PC-3 (cell line): ENCODE measurements around the gene DLEC1. TPM values are rescaled to one million over a fixed set of nuclear protein-coding genes. Genes with fewer than 3 reads are reported as not detected.

Source experiments
- ATAC-seq: fragments of 200-7000 bp; cut with Tn5 transposase; 2 replicates; pipeline ENCODE4 v1.9.1; 2020; ENCODE audit warnings: mild to moderate bottlenecking, moderate library complexity
- BruUV-seq: library from RNA; stranded (reverse); fragments of 400-500 nt; replicated peaks from 2 replicates; lab custom pipeline; 2021; lab: Mats Ljungman, UMichigan
- CTCF ChIA-PET: fragments of 300-600 bp; sonication (Branson Sonifier 250); formaldehyde crosslinking; loops from one replicate; lab custom pipeline; 2022; ENCODE audit warnings: antibody characterized with exemption; lab: Charles Lee
- POLR2A ChIA-PET: fragments of 300-600 bp; sonication (Branson Sonifier 250); formaldehyde crosslinking; loops from one replicate; lab custom pipeline; 2022; ENCODE audit warnings: antibody characterized with exemption; ENCODE audit not compliant: unreplicated experiment; lab: Charles Lee
- DNase-seq: peaks from one replicate; pipeline ENCODE4 v3.0.0-alpha.2; 2015
- H2AFZ ChIP-seq: fragments of 300-600 bp; sonication (generic); 2 replicates; pipeline ENCODE4 v1.6.0; 2016; ENCODE audit warnings: antibody characterized with exemption, low read length
- H3F3A ChIP-seq: fragments of 300-600 bp; sonication (generic); one replicate; pipeline ENCODE4 v1.6.0; 2017; ENCODE audit warnings: antibody characterized with exemption, low read length, control low read depth, mild to moderate bottlenecking; ENCODE audit not compliant: unreplicated experiment
- H3K27ac ChIP-seq: fragments of 300-600 bp; sonication (generic); 2 replicates; pipeline ENCODE4 v1.5.1; 2016; ENCODE audit warnings: mild to moderate bottlenecking, low read length
- H3K27me3 ChIP-seq: fragments of 300-600 bp; sonication (generic); 2 replicates; pipeline ENCODE4 v1.6.1; 2016; ENCODE audit warnings: low read length, mixed read lengths
- H3K36me3 ChIP-seq: fragments of 300-600 bp; sonication (generic); 2 replicates; pipeline ENCODE4 v1.6.1; 2016; ENCODE audit warnings: low read depth, mixed run types, low read length, mixed read lengths
- H3K4me1 ChIP-seq: fragments of 300-600 bp; sonication (generic); 2 replicates; pipeline ENCODE4 v1.5.1; 2016; ENCODE audit warnings: low read length; ENCODE audit not compliant: insufficient read depth
- H3K4me2 ChIP-seq: fragments of 300-600 bp; sonication (generic); 2 replicates; pipeline ENCODE4 v1.6.0; 2016; ENCODE audit warnings: low read length
- H3K4me3 ChIP-seq: fragments of 300-600 bp; sonication (generic); 2 replicates; pipeline ENCODE4 v1.5.1; 2016; ENCODE audit warnings: mild to moderate bottlenecking, low read length, mixed read lengths
- H3K79me2 ChIP-seq: fragments of 300-600 bp; sonication (generic); 2 replicates; pipeline ENCODE4 v1.6.1; 2017; ENCODE audit warnings: low read length, mixed read lengths
- H3K9ac ChIP-seq: fragments of 300-600 bp; sonication (generic); 2 replicates; pipeline ENCODE4 v1.6.0; 2016; ENCODE audit warnings: mild to moderate bottlenecking, low read length
- H3K9me2 ChIP-seq: fragments of 300-600 bp; sonication (generic); replicated peaks from 2 replicates; pipeline ENCODE4 v1.6.1; 2016; ENCODE audit warnings: mixed run types, low read length, mixed read lengths
- H3K9me3 ChIP-seq: fragments of 300-600 bp; sonication (generic); 2 replicates; pipeline ENCODE4 v1.6.1; 2016; ENCODE audit warnings: low read length, mixed read lengths
- H4K20me1 ChIP-seq: fragments of 300-600 bp; sonication (generic); 2 replicates; pipeline ENCODE4 v1.6.1; 2016; ENCODE audit warnings: low read length, mixed read lengths
- CTCF ChIP-seq: fragments of 300-600 bp; sonication (generic); conservative IDR thresholded peaks from 2 replicates; pipeline ENCODE4 v1.5.1; 2017; ENCODE audit warnings: antibody characterized with exemption, low read depth, mild to moderate bottlenecking, low read length
- EZH2 ChIP-seq: fragments of 300-600 bp; sonication (generic); IDR thresholded peaks from one replicate; pipeline ENCODE4 v1.6.1; 2017; ENCODE audit warnings: antibody characterized with exemption, mild to moderate bottlenecking, low read length; ENCODE audit not compliant: unreplicated experiment
- EZH2phosphoT487 ChIP-seq: fragments of 300-600 bp; sonication (generic); IDR thresholded peaks from 2 replicates; pipeline ENCODE4 v1.6.1; 2018; ENCODE audit warnings: mild to moderate bottlenecking, antibody characterized with exemption, low read length, borderline replicate concordance
- intact Hi-C: fragments of 100-400 bp; cut with micrococcal nuclease; formaldehyde crosslinking; loops from 2 replicates; pipeline ENCODE4 v1.9.0; 2023
- total RNA-seq: library from RNA; depleted of rRNA; stranded (reverse); fragments of >200 nt; gene quantifications from 2 replicates; pipeline ENCODE4 v1.2.3, GENCODE V29; 2014

Gene DLEC1
- total RNA-seq, 1 experiment from 2014 or later, result not detected

DNA sequence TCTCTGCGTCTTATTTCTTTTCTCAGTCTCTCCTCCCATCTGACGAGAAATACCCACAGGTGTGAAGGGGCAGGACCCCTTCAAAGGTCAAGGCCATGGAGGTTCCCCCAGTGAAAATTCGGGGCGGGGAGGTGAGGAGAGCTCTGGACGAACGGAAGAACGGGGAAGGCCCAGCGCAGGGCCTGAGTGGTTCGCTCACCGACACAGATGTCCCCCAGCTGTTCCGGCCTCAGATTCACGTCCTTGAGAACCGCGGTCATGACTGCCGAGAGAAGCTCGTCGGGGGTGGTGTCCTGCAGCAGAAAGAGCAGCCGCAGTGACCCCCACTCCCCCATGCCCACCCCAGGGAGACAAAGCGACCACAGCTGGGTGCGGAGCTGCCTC is 97.4 kb downstream of the DLEC1 start:
- no TSS peak for BruUV-seq

DNA sequence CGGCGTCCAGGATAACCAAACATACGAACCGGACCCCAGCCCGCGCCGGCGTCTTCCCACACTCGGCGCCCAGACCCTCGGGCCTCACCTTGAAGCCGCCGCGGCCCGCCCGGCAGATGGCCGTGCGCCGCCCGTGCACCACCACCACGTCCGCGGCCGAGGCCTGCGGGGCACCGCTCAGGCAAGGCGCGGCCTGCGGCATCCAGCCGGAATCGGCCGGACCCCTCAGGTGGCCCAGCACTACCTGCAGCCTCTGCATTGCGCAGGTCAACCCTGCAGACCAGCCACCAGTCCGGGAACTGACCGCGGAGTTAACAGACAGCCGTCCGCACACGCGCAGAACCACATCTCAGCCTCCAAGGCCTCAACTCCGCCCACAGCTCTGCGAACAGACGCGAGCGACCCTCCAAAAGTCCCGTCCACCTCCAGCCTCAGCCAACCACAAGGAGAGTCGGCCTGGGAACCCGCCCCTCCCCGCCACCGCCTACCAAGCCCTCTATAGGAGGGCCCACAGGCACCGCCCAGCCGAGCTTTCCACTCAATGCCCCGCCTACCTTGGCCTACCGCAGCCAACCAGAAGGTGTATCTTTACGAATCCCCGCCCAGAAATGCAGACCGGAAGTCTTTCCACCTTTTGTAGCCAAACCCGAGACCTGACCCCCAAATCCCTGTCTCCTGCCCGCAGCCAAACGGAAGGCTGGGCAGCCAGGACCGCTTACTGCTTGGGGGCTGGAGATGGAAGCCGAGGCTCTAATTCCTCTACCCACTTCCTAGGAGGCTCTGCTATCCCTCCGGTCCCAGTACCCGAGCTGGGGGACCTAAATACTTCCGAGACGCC is 98.0 kb downstream of the DLEC1 start, which contains the start of gene ACAA1:
Gene ACAA1, minus strand, starts transcription at position 351 of the 838 bp plus-strand sequence. Its CDS starts 92 bp downstream, at position 259.
- H4K20me1 ChIP-seq, result no peaks in the 10 kb centered on the region
- intact Hi-C loops, result loop anchor here (1.0 to 10.0 kb wide), 4 partner anchors 28 to 1248 kb away; partner anchors contain the start of genes ACVR2B, OXSR1 and SLC25A38
- no peaks in the 10 kb centered on the region for H3K9me3 ChIP-seq
- CTCF ChIA-PET, result interaction anchor here (0.6 to 1.1 kb wide), 3 partner anchors 21 to 210 kb away, joined by 4 to 7 read pairs (median 5); partner anchors contain the start of gene XYLB
- DNase-seq (peak; percentile 99), ATAC-seq (peak; percentile 80)
- H2AFZ ChIP-seq, result peak within 1 kb of the TSS; percentile 68
- H3K4me1 ChIP-seq, result peaks cover 76% of the 10 kb centered on the region
- H3K36me3 ChIP-seq, result peaks cover 20% of the 10 kb centered on the region
- H3K27me3 ChIP-seq, result no peaks in the 10 kb centered on the region
- BruUV-seq, result no TSS peak
- peak within 1 kb of the TSS; percentile 99 for H3K4me2 ChIP-seq
- POLR2A ChIA-PET, result interaction anchor here (0.5 to 1.4 kb wide), 9 partner anchors 12 to 916 kb away, joined by 3 to 17 read pairs (median 3); partner anchors contain the start of gene OXSR1
- H3K9me2 ChIP-seq, result no peaks in the 10 kb centered on the region
- H3F3A ChIP-seq, result peaks cover 4% of the 10 kb centered on the region
- TF ChIP-seq CTCF (no peak), EZH2 (no peak), EZH2phosphoT487 (no peak)
- peak within 1 kb of the TSS; percentile 93 for H3K4me3 ChIP-seq
- H3K79me2 ChIP-seq, result peaks cover 73% of the 10 kb centered on the region
- peak within 1 kb of the TSS; percentile 95 for H3K27ac ChIP-seq
- H3K9ac ChIP-seq, result peak within 1 kb of the TSS; percentile 89

More for the DNA sequence above, 97.4 kb downstream of the DLEC1 start:
- intact Hi-C loops, result loop anchor here (10.0 kb wide), 2 partner anchors 318 to 1248 kb away; partner anchors contain the start of genes ACVR2B and SLC25A38
- Histone ChIP-seq H3K4me1 (peaks cover 73% of the 10 kb centered on the region), H3F3A (peaks cover 4% of the 10 kb centered on the region), H3K9me3 (no peaks in the 10 kb centered on the region), H3K27ac (peak overlapping the region; percentile 95), H3K9me2 (no peaks in the 10 kb centered on the region), H3K4me3 (peak overlapping the region; percentile 93), H3K9ac (peak overlapping the region; percentile 86), H3K27me3 (no peaks in the 10 kb centered on the region), H3K79me2 (peaks cover 79% of the 10 kb centered on the region), H3K4me2 (peak overlapping the region; percentile 81), H4K20me1 (no peaks in the 10 kb centered on the region), H2AFZ (peak overlapping the region; percentile 52), H3K36me3 (peaks cover 26% of the 10 kb centered on the region)
- ATAC-seq, result no peak
- no peak for DNase-seq
- CTCF ChIA-PET, result interaction anchor here (1.1 kb wide), 1 partner anchor 210 kb away, joined by 7 read pairs; the partner anchor contains the start of gene XYLB
- POLR2A ChIA-PET, result interaction anchor here (0.9 to 1.4 kb wide), 2 partner anchors 11 to 29 kb away, joined by 4 to 17 read pairs; partner anchors contain the start of gene OXSR1
- TF ChIP-seq CTCF, result no peak
- TF ChIP-seq EZH2, result no peak
- TF ChIP-seq EZH2phosphoT487, result no peak
